ENCODE results near the gene PTPRN2.
"Not testable (repeated sequence)": the region's sequence is repeated elsewhere in the genome, so short reads cannot be mapped to it uniquely, and the experiment has no call there.

PTPRN2 gene

DNA sequence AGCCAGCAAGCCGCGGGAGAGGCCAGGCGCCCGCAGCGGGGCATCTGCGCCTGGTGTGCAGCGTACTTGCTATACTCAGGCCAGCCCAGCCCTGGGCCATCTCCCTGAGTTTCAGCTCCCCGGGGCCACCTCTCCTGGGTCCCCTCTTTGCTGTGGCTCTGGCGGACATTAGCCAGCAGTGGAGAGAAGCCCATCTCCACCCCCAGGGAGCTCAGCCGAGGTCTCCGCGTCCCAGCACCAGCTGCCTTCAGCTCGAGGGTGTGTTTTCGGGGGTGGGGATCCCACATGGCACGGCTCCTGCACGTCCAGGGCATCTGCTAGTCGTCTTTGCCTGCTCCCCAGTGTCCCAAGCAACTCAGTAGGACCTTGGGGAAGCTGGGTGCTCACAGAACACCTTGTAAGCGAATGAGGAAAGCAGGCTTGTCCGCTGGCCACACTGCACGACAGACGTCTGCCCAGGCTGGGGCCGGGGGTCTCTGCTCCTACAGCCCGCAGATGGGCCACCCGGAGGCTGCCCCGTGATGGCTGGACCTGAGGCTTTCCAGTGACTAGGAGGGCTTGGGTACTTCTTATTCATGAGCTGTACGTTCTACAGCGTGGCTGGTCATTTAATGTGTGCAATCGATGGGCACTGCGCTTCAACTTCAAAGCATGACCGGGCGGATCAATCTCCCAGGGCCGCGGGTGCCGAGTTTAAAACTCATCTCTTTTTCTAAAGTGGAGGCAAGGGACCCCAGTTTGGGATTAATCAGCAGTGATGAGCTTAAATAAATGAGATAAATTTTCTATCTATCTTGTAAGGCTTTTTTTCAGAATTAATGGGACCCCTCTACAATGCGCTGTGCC lies 795.2 kb downstream of the PTPRN2 start:
- DNase-seq: no peak

- no peak for DNase-seq
Measured at GRCh38 chr7:157791666-157792065, 796.0 kb downstream of the PTPRN2 start.

DNA sequence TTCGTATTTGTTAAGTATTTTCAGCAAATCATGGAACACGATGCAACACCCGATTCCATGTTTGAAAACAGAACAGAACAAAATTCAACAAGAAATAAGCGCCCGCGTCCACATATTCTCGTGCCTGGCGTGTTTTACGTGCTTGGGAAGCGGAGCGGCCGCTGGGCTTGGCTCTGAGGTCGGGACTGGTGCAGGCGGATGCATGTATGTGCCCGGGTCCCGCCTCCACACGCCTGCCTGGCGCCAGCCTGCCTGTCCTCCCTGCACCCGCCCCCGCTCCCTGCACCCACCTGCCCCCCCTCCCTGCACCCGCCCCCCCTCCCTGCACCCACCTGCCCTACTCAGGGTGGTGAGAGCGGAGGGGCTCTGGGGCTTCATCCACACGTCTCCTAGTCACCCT lies 796.4 kb downstream of the PTPRN2 start:
- no peak for DNase-seq

GRCh38 chr7:157789942-157790341 lies 797.7 kb downstream of the PTPRN2 start:
- no peak for DNase-seq

GRCh38 chr7:157789094-157789493 lies 798.5 kb downstream of the PTPRN2 start:
- DNase-seq: no peak

DNA sequence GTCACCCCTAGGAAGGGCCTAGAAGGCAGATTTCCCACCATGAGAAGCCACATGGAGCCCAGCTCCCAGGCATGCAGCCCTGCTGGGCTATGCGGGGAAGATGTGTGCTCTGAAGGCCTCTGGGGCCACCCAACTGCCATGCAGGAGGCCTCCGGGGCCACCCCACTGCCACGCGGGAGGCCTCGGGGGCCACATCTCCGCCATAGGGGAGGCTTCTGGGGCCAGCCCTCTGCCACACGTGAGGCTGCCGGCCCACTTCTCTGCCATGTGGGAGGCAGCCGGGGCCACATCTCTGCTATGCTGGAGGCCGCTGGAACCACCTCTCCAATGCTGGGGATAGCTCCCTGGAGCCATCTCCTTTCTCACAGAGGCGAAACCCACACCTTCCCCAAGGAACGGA lies 799.0 kb downstream of the PTPRN2 start:
- DNase-seq: no peak

- DNase-seq: no peak
Measured at GRCh38 chr7:157787275-157787701, 800.3 kb downstream of the PTPRN2 start.

- no peak for DNase-seq
Measured at GRCh38 chr7:157786375-157787274, 801.0 kb downstream of the PTPRN2 start.

DNA sequence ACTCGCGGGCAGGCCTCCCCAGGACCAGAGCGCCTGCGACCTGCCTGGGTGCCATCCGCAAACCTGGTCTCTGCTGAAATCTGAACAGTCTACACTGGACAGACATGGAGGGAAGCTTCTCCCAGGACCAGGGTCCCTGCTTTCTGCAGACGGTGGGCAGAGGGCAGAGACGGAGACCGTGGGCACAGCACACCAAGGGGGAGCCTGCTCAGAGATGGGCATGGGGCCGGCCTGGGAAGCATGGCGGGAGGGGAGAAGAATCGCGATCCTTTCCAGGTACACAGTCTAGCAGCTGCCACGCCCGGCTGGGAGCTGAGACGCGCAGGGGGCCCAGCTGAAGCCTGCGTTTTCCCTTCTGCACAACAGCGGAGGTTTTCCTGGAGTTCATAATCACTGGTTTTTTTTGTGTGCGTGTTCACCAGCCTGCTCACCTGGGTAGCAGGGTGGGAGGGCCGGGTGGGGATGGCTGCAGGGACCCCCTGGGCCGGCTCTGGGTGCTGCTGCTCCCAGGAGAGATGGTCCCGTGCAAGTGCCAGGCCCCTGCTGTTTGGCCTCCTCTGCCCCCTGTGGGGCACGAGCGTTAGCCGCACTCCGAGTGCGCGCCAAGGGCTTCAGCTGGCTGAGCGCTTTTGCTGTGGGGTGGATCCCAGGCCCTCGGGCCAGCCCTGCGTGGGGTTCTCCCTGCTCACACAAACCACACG lies 802.0 kb downstream of the PTPRN2 start:
- DNase-seq: no peak

GRCh38 chr7:157784979-157785441 lies 802.6 kb downstream of the PTPRN2 start:
- no peak for DNase-seq

- DNase-seq: no peak
Measured at GRCh38 chr7:157784041-157784835, 803.4 kb downstream of the PTPRN2 start.

GRCh38 chr7:157782041-157782440 lies 805.6 kb downstream of the PTPRN2 start:
- no peak for DNase-seq

DNA sequence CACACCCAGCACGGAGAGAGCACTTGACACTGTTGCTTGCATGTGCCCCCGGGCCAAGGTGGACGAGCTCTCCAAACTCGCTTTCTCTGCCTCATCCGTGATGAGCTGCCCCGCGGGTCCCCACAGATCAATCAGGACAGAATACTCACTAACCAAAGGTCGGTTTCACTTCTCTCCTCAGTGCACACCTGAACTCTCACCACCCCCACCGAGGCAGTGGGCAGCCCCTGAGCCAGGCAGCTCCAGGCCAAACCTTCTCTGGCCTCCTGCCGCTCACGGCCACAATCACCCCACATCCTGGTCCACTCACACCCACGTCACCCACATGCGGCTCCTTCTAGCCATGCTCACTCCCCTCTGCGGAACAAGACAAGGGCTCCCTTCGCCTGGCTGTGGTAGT lies 806.9 kb downstream of the PTPRN2 start:
- no peak for DNase-seq

DNA sequence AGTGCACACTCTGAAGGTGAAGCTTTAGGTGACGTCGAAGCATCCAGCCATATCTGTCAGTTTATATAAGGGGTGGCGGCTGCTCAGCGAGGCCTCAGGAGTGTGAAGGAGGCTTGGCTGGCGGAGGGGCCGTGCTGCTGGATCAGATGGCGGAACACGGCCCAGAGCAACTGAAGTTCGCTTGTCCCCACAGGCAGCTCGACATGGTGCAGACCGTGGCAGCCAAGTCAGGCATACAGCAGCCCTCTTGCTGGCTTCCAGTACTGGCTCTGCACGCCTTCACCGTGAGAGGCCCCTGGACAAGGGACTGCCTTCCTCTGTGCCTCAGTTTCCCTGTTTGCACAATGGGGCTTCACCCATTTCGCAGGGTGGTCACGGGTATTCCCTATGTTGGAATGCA lies 807.3 kb downstream of the PTPRN2 start:
- no peak for DNase-seq

DNA sequence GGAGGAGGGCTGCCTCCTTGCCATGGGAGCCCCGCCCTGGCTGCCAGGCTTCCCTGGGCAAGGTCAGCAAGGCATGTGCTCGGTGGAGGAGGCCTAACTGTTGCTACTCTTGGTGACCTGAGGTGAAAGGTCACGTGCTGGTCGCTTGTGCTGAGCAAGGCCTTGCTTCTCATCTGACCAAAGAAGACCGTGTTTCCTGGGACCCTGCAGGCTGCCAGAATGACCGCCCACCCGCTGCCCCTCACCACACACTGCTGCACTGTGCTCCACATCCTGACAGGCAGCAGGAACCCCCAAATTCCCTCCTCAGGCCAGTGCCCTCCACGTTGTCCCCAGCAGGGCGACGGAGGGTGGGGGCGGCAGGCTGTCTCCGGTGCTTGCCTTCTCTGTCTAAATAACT lies 808.4 kb downstream of the PTPRN2 start:
- no peak for DNase-seq

- DNase-seq: not testable (repeated sequence)
Measured at GRCh38 chr7:157777194-157777762, 810.3 kb downstream of the PTPRN2 start.

GRCh38 chr7:157775560-157776332 lies 811.9 kb downstream of the PTPRN2 start:
- DNase-seq: no peak

GRCh38 chr7:157775021-157775559 lies 812.5 kb downstream of the PTPRN2 start:
- no peak for DNase-seq

DNA sequence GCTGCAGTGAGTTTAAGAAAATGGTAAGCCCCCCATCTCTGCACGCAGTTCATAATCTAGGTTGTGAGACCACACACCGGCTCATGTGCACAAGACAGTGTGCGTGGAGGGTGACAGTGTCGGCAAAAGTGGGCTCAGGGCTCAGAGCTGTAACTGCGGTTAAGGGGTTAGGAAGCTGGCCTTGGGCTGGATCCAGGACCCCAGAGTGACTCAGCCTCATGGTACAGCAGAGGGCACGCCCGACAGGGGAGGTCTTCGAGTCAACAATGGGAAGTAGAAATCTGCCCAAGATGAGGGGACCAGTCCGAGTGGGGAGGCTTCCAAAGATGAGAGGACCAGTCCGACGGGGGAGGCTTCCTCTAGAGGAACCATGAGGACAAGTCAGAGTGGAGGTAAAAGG lies 813.1 kb downstream of the PTPRN2 start:
- no peak for DNase-seq

- DNase-seq: no peak
Measured at GRCh38 chr7:157773361-157773760, 814.3 kb downstream of the PTPRN2 start.
